Retinal pigment epithelial cell (primary cell): Measurements from ENCODE around the gene SAMD5.
A peak's percentile ranks its signal among the peaks of the same experiment; 100 is the strongest.

Experiments used
- DNase-seq: peaks from one replicate; pipeline ENCODE4 v3.0.0-alpha.2; 2010; ENCODE audit warnings: low read depth
- H3K4me3 ChIP-seq: 2 replicates; pipeline ENCODE4 v1.5.1; 2011; ENCODE audit warnings: mild to moderate bottlenecking, low read length, control low read depth, moderate library complexity
- CTCF ChIP-seq: conservative IDR thresholded peaks from 2 replicates; pipeline ENCODE4 v1.5.1; 2011; ENCODE audit warnings: low read depth, low read length, control low read depth, inconsistent platforms

The SAMD5 gene

GRCh38 chr6:147525519-147526209 is 17.2 kb downstream of the SAMD5 start:
- no peak overlapping the region for H3K4me3 ChIP-seq
- DNase-seq: no peak
- no peak for TF ChIP-seq CTCF

- no peak for DNase-seq
- H3K4me3 ChIP-seq: no peak overlapping the region
- TF ChIP-seq CTCF: no peak
Observed at GRCh38 chr6:147527197-147527596, 18.7 kb downstream of the SAMD5 start.

- TF ChIP-seq CTCF: no peak
- no peak overlapping the region for H3K4me3 ChIP-seq
- peak; percentile 91 for DNase-seq
Observed at GRCh38 chr6:147528511-147529145, 20.1 kb downstream of the SAMD5 start.

DNA sequence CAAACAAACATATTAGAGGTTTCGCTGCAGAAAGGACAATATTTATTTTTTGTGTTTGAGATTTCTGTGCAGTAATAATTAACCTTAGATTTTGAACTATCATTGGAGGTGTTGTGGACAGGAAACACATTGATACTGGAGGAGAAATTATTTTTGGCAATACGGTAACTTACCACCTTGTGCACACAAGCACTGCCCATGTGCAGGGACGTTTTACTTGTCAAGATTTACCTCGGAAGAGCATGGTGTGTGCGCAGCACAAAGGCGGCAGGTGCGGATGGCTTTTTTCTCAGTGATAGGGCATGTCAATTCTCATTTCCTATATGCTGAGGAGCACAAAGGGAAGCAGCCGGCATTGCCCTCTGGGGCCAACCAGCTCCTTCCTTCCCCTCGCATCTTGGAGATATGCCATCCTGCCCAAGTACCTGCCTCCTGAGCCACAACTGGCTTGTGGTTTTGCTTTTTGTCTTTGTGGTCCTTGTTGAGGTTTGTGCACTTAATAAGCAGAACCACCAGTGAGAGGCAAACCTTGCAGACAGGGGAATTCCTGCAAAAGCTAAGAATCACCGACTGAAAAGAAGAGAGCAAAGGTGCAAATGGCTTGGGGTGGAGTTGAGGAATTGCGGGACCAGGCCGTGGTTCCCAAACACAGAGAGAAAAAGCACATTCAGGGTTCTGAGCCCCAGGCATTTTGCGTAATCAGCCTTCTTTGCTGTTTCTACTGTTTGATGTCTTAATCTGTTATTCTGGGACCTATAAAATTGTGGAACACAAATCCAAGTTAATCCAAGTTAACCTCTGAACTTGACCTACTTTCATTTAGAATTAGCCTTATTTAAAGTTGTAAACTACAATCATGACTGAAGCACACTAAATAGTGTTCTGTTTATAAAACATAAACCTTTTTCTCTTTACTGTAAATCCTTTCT is 21.9 kb downstream of the SAMD5 start:
- DNase-seq: no peak
- H3K4me3 ChIP-seq: no peak overlapping the region
- TF ChIP-seq CTCF: no peak

DNA sequence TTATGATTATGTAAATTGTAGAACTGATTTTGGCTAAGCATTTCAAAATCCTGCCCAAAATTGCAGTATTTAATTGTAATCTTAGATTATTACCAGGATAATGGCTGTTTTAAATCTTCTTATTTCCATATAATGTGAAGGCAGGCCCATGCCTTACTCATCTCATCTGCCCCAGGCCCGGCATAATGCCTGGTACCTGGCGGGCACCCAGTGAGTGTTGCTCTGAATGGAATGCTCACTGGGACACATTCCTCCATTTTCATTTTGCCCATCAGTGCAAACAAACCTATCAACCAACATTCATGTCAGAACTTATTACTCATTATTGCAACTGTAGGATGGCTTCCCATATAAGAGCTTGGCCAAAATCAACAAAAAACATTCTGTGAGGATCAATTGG is 22.8 kb downstream of the SAMD5 start:
- H3K4me3 ChIP-seq: no peak overlapping the region
- no peak for TF ChIP-seq CTCF
- DNase-seq: no peak

DNA sequence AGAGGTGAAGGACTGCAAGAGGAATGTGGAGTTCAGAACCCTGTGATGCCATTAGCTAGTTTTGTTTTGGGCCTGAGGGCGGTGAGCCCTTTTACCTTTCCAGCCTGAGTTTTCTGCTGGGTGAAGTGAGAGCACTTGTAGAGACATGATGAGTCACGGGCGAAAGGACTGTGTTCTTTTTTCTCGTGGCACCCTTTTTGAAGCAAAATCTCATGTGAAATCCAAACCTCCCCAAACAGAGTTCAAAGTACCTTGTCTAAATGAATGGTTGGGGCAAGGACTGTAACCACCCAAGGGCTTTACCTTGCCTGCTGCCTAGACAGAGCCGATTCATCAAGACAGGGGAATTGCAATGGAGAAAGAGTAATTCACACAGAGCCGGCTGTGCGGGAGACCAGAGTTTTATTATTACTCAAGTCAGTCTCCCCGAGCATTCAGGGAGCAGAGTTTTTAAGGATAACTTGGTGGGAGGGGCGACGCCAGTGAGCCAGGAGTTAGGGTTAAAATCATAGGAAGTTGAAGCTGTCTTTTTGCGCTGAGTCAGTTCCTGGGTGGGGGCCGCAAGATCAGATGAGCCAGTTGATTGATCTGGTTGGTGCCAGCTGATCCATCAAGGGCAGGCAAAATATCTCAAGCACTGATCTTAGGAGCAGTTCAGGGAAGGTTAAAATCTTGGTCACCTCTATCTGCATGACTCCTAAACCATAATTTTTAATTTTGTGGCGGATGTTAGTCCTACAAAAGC is 25.8 kb downstream of the SAMD5 start:
- DNase-seq: no peak
- no peak for TF ChIP-seq CTCF
- H3K4me3 ChIP-seq: no peak overlapping the region
